Dendritic cell treated with granulocyte-macrophage colony-stimulating factor and Interleukin-4, amounts not matched to agents 40 ng/mL and 50 ng/mL, for 4 days (primary cell): ENCODE results near the gene MACO1.

ENCODE experiments used
- H3K27ac Mint-ChIP-seq: one replicate; pipeline ENCODE4 v1.8.0; 2022; ENCODE audit warnings: mild to moderate bottlenecking, mixed read lengths
- H3K27me3 Mint-ChIP-seq: one replicate; pipeline ENCODE4 v1.8.0; 2022; ENCODE audit warnings: mild to moderate bottlenecking, mixed read lengths
- H3K36me3 Mint-ChIP-seq: one replicate; pipeline ENCODE4 v1.8.0; 2022; ENCODE audit warnings: low read depth, mixed read lengths
- H3K4me1 Mint-ChIP-seq: one replicate; pipeline ENCODE4 v1.8.0; 2022; ENCODE audit warnings: low read depth, mixed read lengths
- H3K4me3 Mint-ChIP-seq: one replicate; pipeline ENCODE4 v1.8.0; 2022; ENCODE audit warnings: mild to moderate bottlenecking, moderate library complexity, mixed read lengths
- H3K9me3 Mint-ChIP-seq: one replicate; pipeline ENCODE4 v1.8.0; 2022; ENCODE audit warnings: mixed read lengths
- intact Hi-C: fragments of 100-400 bp; cut with micrococcal nuclease; formaldehyde crosslinking; loops from one replicate; pipeline ENCODE4 v1.15.0; 2022

Gene MACO1

GRCh38 chr1:25533775-25534409 lies 103.2 kb downstream of the MACO1 start:
- H3K4me1 Mint-ChIP-seq = peaks cover 22% of the 10 kb centered on the region
- H3K27me3 Mint-ChIP-seq = peaks cover 2% of the 10 kb centered on the region
- no peak overlapping the region for H3K4me3 Mint-ChIP-seq
- H3K9me3 Mint-ChIP-seq = no peaks in the 10 kb centered on the region
- no peak overlapping the region for H3K27ac Mint-ChIP-seq
- intact Hi-C loops = no loop called here
- no peaks in the 10 kb centered on the region for H3K36me3 Mint-ChIP-seq

GRCh38 chr1:25534410-25534788 lies 103.7 kb downstream of the MACO1 start:
- no peaks in the 10 kb centered on the region for H3K36me3 Mint-ChIP-seq
- no peak overlapping the region for H3K4me3 Mint-ChIP-seq
- H3K27ac Mint-ChIP-seq = no peak overlapping the region
- intact Hi-C loops = no loop called here
- H3K9me3 Mint-ChIP-seq = no peaks in the 10 kb centered on the region
- peaks cover 2% of the 10 kb centered on the region for H3K27me3 Mint-ChIP-seq
- peaks cover 22% of the 10 kb centered on the region for H3K4me1 Mint-ChIP-seq

GRCh38 chr1:25536124-25536523 lies 105.4 kb downstream of the MACO1 start:
- H3K4me3 Mint-ChIP-seq = no peak overlapping the region
- peaks cover 22% of the 10 kb centered on the region for H3K4me1 Mint-ChIP-seq
- H3K36me3 Mint-ChIP-seq = no peaks in the 10 kb centered on the region
- H3K27me3 Mint-ChIP-seq = peaks cover 2% of the 10 kb centered on the region
- no peak overlapping the region for H3K27ac Mint-ChIP-seq
- no peaks in the 10 kb centered on the region for H3K9me3 Mint-ChIP-seq
- intact Hi-C loops = no loop called here

GRCh38 chr1:25537153-25537831 lies 106.6 kb downstream of the MACO1 start:
- peaks cover 5% of the 10 kb centered on the region for H3K27me3 Mint-ChIP-seq
- H3K27ac Mint-ChIP-seq = peak overlapping the region; percentile 6
- no peaks in the 10 kb centered on the region for H3K36me3 Mint-ChIP-seq
- no peak overlapping the region for H3K4me3 Mint-ChIP-seq
- intact Hi-C loops = no loop called here
- no peaks in the 10 kb centered on the region for H3K9me3 Mint-ChIP-seq
- peaks cover 22% of the 10 kb centered on the region for H3K4me1 Mint-ChIP-seq

GRCh38 chr1:25538191-25538767 lies 107.6 kb downstream of the MACO1 start:
- H3K36me3 Mint-ChIP-seq = no peaks in the 10 kb centered on the region
- H3K9me3 Mint-ChIP-seq = no peaks in the 10 kb centered on the region
- intact Hi-C loops = no loop called here
- H3K4me1 Mint-ChIP-seq = peaks cover 22% of the 10 kb centered on the region
- no peak overlapping the region for H3K4me3 Mint-ChIP-seq
- H3K27me3 Mint-ChIP-seq = peaks cover 5% of the 10 kb centered on the region
- H3K27ac Mint-ChIP-seq = peak overlapping the region; percentile 3

GRCh38 chr1:25540750-25541342 lies 110.1 kb downstream of the MACO1 start:
- H3K27ac Mint-ChIP-seq = no peak overlapping the region
- intact Hi-C loops = loop anchor here (10.0 kb wide), 1 partner anchor 74 kb away; the partner anchor contains the start of gene MAN1C1

GRCh38 chr1:25541425-25541824 lies 110.7 kb downstream of the MACO1 start:
- Mint-ChIP-seq H3K4me3 (no peak overlapping the region), H3K27ac (no peak overlapping the region)
- intact Hi-C loops = loop anchor here (10.0 kb wide), 1 partner anchor 73 kb away; the partner anchor contains the start of gene MAN1C1

More at GRCh38 chr1:25540750-25541342, 110.1 kb downstream of the MACO1 start:
- peaks cover 37% of the 10 kb centered on the region for H3K4me1 Mint-ChIP-seq
- H3K9me3 Mint-ChIP-seq = no peaks in the 10 kb centered on the region
- H3K36me3 Mint-ChIP-seq = no peaks in the 10 kb centered on the region
- peaks cover 11% of the 10 kb centered on the region for H3K27me3 Mint-ChIP-seq
- H3K4me3 Mint-ChIP-seq = no peak overlapping the region

GRCh38 chr1:25541889-25542658 lies 111.4 kb downstream of the MACO1 start:
- H3K36me3 Mint-ChIP-seq = no peaks in the 10 kb centered on the region
- no peak overlapping the region for H3K27ac Mint-ChIP-seq
- H3K4me1 Mint-ChIP-seq = peaks cover 35% of the 10 kb centered on the region
- H3K9me3 Mint-ChIP-seq = no peaks in the 10 kb centered on the region
- peaks cover 11% of the 10 kb centered on the region for H3K27me3 Mint-ChIP-seq
- intact Hi-C loops = loop anchor here (10.0 kb wide), 1 partner anchor 73 kb away; the partner anchor contains the start of gene MAN1C1
- H3K4me3 Mint-ChIP-seq = no peak overlapping the region

More at GRCh38 chr1:25541425-25541824, 110.7 kb downstream of the MACO1 start:
- H3K9me3 Mint-ChIP-seq = no peaks in the 10 kb centered on the region
- H3K27me3 Mint-ChIP-seq = peaks cover 11% of the 10 kb centered on the region
- no peaks in the 10 kb centered on the region for H3K36me3 Mint-ChIP-seq
- peaks cover 34% of the 10 kb centered on the region for H3K4me1 Mint-ChIP-seq

GRCh38 chr1:25543005-25543424 lies 112.3 kb downstream of the MACO1 start:
- H3K4me1 Mint-ChIP-seq = peaks cover 36% of the 10 kb centered on the region
- intact Hi-C loops = loop anchor here (10.0 kb wide), 1 partner anchor 72 kb away; the partner anchor contains the start of gene MAN1C1
- H3K4me3 Mint-ChIP-seq = peak overlapping the region; percentile 63
- no peaks in the 10 kb centered on the region for H3K36me3 Mint-ChIP-seq
- peak overlapping the region; percentile 71 for H3K27ac Mint-ChIP-seq
- peaks cover 11% of the 10 kb centered on the region for H3K27me3 Mint-ChIP-seq
- no peaks in the 10 kb centered on the region for H3K9me3 Mint-ChIP-seq

- intact Hi-C loops = loop anchor here (10.0 kb wide), 1 partner anchor 71 kb away; the partner anchor contains the start of gene MAN1C1
Measured at GRCh38 chr1:25543425-25544242, 112.9 kb downstream of the MACO1 start, which contains the start of gene LDLRAP1. TSS of gene LDLRAP1 (plus strand) at chr1:25543606. CDS start at chr1:25543699, 93 bp downstream.

GRCh38 chr1:25544243-25544764 lies 113.6 kb downstream of the MACO1 start:
- Mint-ChIP-seq H3K4me1 (peaks cover 36% of the 10 kb centered on the region), H3K36me3 (no peaks in the 10 kb centered on the region), H3K27me3 (peaks cover 11% of the 10 kb centered on the region), H3K27ac (peak overlapping the region; percentile 71), H3K9me3 (no peaks in the 10 kb centered on the region), H3K4me3 (peak overlapping the region; percentile 63)
- intact Hi-C loops = loop anchor here (10.0 kb wide), 1 partner anchor 70 kb away; the partner anchor contains the start of gene MAN1C1

More at GRCh38 chr1:25543425-25544242, 112.9 kb downstream of the MACO1 start, which contains the start of gene LDLRAP1:
- Mint-ChIP-seq H3K4me3 (peak within 1 kb of the TSS; percentile 63), H3K9me3 (no peaks in the 10 kb centered on the region), H3K27ac (peak within 1 kb of the TSS; percentile 71), H3K4me1 (peaks cover 30% of the 10 kb centered on the region), H3K27me3 (peaks cover 11% of the 10 kb centered on the region), H3K36me3 (no peaks in the 10 kb centered on the region)

- H3K27ac Mint-ChIP-seq = peak overlapping the region; percentile 71
- peaks cover 11% of the 10 kb centered on the region for H3K27me3 Mint-ChIP-seq
- H3K4me3 Mint-ChIP-seq = peak overlapping the region; percentile 63
- intact Hi-C loops = loop anchor here (10.0 kb wide), 1 partner anchor 70 kb away; the partner anchor contains the start of gene MAN1C1
- no peaks in the 10 kb centered on the region for H3K9me3 Mint-ChIP-seq
- H3K4me1 Mint-ChIP-seq = peaks cover 41% of the 10 kb centered on the region
- no peaks in the 10 kb centered on the region for H3K36me3 Mint-ChIP-seq
Measured at GRCh38 chr1:25544819-25545218, 114.1 kb downstream of the MACO1 start.
